BLaER1 (cell line): ENCODE data around the gene TTC19.
A peak's percentile ranks its signal among the peaks of the same experiment; 100 is the strongest.
"Not testable (repeated sequence)": the region's sequence is repeated elsewhere in the genome, so short reads cannot be mapped to it uniquely, and the experiment has no call there.

Source experiments
- H3K27ac ChIP-seq: shearing (Covaris generic); formaldehyde crosslinking; 2 replicates; pipeline ENCODE4 v1.8.1; 2022
- H3K27me3 ChIP-seq: shearing (Covaris generic); formaldehyde crosslinking; 2 replicates; pipeline ENCODE4 v1.8.1; 2022
- H3K36me3 ChIP-seq: shearing (Covaris generic); formaldehyde crosslinking; 2 replicates; pipeline ENCODE4 v1.8.1; 2022
- H3K4me1 ChIP-seq: shearing (Covaris generic); formaldehyde crosslinking; 2 replicates; pipeline ENCODE4 v1.8.1; 2022
- H3K4me2 ChIP-seq: shearing (Covaris generic); formaldehyde crosslinking; 2 replicates; pipeline ENCODE4 v1.8.1; 2022
- H3K4me3 ChIP-seq: shearing (Covaris generic); formaldehyde crosslinking; 2 replicates; pipeline ENCODE4 v1.8.1; 2022
- H3K9ac ChIP-seq: shearing (Covaris generic); formaldehyde crosslinking; 2 replicates; pipeline ENCODE4 v1.8.1; 2022
- H3K9me3 ChIP-seq: shearing (Covaris generic); formaldehyde crosslinking; 2 replicates; pipeline ENCODE4 v1.8.1; 2022
- H4K20me1 ChIP-seq: shearing (Covaris generic); formaldehyde crosslinking; 2 replicates; pipeline ENCODE4 v1.8.1; 2022
- Cebpa-rat ChIP-seq: shearing (Covaris generic); IDR thresholded peaks from 2 replicates; pipeline ENCODE4 v1.8.1; 2022

Gene TTC19

DNA sequence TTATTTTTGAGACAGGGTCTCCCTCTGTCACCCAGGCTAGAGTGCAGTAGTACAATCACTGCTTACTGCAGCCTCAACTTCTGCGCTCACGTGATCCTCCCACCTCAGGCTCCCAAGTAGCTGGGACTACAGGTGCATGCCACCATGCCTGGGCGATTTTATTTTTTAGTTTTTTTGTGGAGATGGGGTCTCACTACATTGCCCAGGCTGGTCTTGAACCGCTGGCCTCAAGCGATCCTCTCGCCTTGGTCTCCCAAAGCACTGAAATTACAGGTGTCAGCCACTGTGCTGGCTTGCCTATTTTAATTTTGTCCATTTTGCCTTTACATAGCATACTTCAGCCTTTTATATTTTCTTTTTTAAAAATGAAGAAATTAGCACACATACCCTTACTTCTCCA lies 51.2 kb downstream of the TTC19 start:
- Histone ChIP-seq H4K20me1 (peaks cover 55% of the 10 kb centered on the region), H3K9me3 (no peaks in the 10 kb centered on the region; the same call in 1 of the 2 replicates), H3K4me1 (no peaks in the 10 kb centered on the region), H3K36me3 (peaks cover 100% of the 10 kb centered on the region), H3K27me3 (no peaks in the 10 kb centered on the region), H3K4me2 (no peak overlapping the region), H3K4me3 (no peak overlapping the region), H3K27ac (no peak overlapping the region), H3K9ac (no peak overlapping the region)
- no peak for TF ChIP-seq Cebpa-rat

DNA sequence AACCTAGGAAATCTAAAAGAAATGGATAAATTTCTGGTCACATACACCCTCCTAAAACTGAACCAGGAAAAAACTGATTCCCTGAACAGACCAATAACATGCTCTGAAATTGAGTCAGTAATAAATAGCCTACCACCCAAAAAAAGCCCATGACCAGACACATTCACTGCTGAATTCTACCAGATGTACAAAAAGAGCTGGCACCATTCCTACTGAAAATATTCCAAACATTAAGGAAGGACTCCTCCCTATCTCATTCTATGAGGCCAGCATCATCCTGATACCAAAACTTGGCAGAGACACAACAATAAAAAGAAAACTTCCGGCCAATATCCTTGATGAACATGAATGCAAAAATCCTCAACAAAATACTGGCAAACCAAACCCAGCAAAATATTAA lies 52.9 kb downstream of the TTC19 start:
- H3K9me3 ChIP-seq, result no peaks in the 10 kb centered on the region; the same call in 1 of the 2 replicates
- no peaks in the 10 kb centered on the region for H3K27me3 ChIP-seq
- peaks cover 100% of the 10 kb centered on the region for H3K36me3 ChIP-seq
- H3K4me2 ChIP-seq, result no peak overlapping the region
- no peak for TF ChIP-seq Cebpa-rat
- peaks cover 54% of the 10 kb centered on the region for H4K20me1 ChIP-seq
- no peaks in the 10 kb centered on the region for H3K4me1 ChIP-seq
- H3K4me3 ChIP-seq, result no peak overlapping the region
- H3K9ac ChIP-seq, result no peak overlapping the region
- H3K27ac ChIP-seq, result no peak overlapping the region

DNA sequence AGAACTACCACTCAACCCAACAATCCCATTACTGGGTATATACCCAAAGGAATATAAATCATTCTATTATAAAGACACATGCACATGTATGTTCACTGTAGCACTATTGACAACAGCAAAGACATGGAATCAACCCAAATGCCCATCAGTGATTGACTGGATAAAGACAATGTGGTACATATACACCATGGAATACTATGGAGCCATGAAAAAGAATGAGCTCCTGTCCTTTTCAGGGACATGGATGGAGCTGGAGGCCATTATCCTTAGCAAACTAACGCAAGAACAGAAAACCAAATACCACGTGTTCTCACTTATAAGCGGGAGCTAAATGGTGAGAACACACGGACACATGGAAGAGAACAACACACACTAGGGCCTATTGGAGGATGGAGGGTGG lies 55.5 kb downstream of the TTC19 start:
- not testable (repeated sequence) for H3K27ac ChIP-seq, H3K4me3 ChIP-seq, H3K9me3 ChIP-seq, H3K27me3 ChIP-seq, H3K4me1 ChIP-seq, H3K4me2 ChIP-seq, H3K9ac ChIP-seq
- Histone ChIP-seq H4K20me1 (peaks cover 42% of the 10 kb centered on the region), H3K36me3 (peaks cover 100% of the 10 kb centered on the region)

DNA sequence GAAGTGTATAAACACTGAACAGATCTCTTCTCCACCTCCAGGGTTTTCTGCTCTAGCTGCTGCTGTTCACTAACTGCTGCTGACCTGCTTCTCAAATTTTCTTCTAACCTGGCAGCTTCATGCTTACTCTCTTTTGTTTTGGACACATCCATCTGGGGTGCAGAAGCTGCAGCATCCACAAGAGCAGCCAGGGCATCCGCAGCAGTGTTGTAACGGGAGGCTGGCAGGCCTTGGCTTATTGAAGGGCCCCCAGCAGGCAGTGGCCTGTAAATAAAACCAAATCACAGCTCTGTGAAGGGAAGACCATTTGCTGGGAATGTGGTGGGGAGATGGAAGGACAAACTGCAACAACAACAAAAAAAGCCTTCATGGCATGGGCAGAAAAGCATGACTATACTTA lies 62.0 kb downstream of the TTC19 start:
- no peaks in the 10 kb centered on the region for H3K9me3 ChIP-seq
- no peak overlapping the region for H3K4me2 ChIP-seq
- H3K9ac ChIP-seq, result no peak overlapping the region
- TF ChIP-seq Cebpa-rat, result no peak
- H3K36me3 ChIP-seq, result peaks cover 99% of the 10 kb centered on the region
- no peak overlapping the region for H3K4me3 ChIP-seq
- H4K20me1 ChIP-seq, result peaks cover 23% of the 10 kb centered on the region
- H3K27me3 ChIP-seq, result no peaks in the 10 kb centered on the region
- H3K4me1 ChIP-seq, result no peaks in the 10 kb centered on the region
- no peak overlapping the region for H3K27ac ChIP-seq

DNA sequence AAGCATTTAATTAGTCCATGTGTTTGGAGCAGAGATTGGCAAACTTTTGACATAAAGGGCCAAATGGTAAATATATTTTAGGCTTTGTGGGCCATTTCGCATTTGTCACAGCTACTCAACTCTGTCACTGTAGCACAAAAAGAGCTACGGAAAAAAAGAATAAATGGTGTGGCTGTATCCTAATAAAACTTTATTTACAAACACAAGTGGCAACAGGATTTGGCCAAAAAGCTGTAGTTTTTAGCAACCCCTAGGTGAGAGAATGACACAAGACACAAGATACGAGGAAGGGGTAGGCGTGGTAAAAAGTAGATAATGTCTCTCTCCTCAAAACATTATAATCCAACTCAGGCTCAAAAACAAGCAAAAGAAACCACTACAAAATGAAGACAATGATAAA lies 66.5 kb downstream of the TTC19 start:
- Histone ChIP-seq H3K4me3 (no peak overlapping the region), H3K27ac (no peak overlapping the region), H3K4me2 (no peak overlapping the region), H3K9ac (no peak overlapping the region), H3K4me1 (no peaks in the 10 kb centered on the region), H3K36me3 (peaks cover 99% of the 10 kb centered on the region), H3K9me3 (no peaks in the 10 kb centered on the region), H3K27me3 (no peaks in the 10 kb centered on the region), H4K20me1 (peaks cover 9% of the 10 kb centered on the region)
- no peak for TF ChIP-seq Cebpa-rat

DNA sequence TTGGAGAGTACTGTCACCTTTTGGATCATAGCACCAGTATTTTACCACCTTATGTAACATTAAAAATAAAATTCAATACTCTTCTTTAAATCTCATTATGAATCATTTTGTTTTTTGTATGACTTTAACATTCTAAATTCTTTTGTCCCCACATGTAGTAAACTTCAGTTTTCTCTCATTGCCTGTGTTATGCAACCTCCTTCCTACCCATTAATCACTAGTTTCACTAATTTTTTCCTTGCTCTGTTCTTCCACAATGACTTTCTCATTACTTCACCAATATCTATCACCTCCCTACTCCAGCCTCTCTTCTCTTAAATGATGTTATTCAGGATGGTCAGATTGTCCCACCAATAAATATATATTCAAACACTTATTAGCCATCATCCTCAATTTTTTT lies 68.7 kb downstream of the TTC19 start:
- Histone ChIP-seq H3K27ac (no peak overlapping the region), H4K20me1 (no peaks in the 10 kb centered on the region; the same call in 1 of the 2 replicates), H3K4me3 (no peak overlapping the region), H3K4me1 (no peaks in the 10 kb centered on the region), H3K27me3 (no peaks in the 10 kb centered on the region), H3K9ac (no peak overlapping the region), H3K4me2 (no peak overlapping the region), H3K9me3 (no peaks in the 10 kb centered on the region), H3K36me3 (peaks cover 97% of the 10 kb centered on the region)
- TF ChIP-seq Cebpa-rat, result no peak

DNA sequence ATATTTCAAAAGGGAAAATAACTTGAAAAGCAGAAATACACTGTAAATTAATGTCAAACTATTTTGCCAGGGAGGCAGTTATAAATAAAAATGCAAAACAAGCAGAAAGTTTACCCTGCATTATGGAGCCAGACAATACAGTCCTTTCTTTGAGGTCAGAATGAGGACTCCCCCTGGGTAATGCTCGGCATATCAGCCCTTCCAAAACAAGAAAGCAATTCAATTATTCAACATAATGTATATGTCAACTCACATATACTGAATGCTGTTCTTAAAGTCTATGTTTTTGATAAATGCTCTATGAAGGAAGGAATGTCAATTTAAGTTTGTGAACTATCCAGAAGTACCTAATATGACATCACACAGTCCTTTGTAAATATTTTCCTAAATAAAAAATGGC lies 72.4 kb downstream of the TTC19 start:
- H3K4me1 ChIP-seq, result no peaks in the 10 kb centered on the region
- TF ChIP-seq Cebpa-rat, result no peak
- H4K20me1 ChIP-seq, result peaks cover 15% of the 10 kb centered on the region
- peaks cover 96% of the 10 kb centered on the region for H3K36me3 ChIP-seq
- H3K9ac ChIP-seq, result no peak overlapping the region
- no peaks in the 10 kb centered on the region for H3K27me3 ChIP-seq
- H3K9me3 ChIP-seq, result no peaks in the 10 kb centered on the region
- no peak overlapping the region for H3K4me2 ChIP-seq
- no peak overlapping the region for H3K27ac ChIP-seq
- no peak overlapping the region for H3K4me3 ChIP-seq

DNA sequence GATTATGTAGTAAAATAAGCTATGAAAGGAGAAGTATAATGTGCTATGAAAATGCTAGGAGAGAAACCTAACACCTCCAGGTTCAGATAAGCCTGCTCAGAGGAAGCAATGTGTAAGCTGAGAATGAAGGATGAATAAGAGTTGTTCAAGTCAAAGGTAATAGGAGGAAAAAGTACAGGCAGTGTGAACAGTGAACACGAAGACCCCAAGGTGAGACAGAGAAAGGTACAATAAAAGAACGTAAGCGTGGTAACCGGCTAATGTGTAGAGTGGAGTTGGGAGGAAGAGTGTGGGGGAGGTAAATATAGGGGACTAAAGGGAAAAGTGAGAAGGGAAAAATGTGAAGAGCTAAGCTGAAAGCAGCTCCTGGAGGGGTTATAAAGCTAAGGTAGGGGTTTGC lies 74.2 kb downstream of the TTC19 start:
- Histone ChIP-seq H3K9ac (no peak overlapping the region), H3K4me3 (no peak overlapping the region), H3K4me2 (no peak overlapping the region), H4K20me1 (peaks cover 15% of the 10 kb centered on the region), H3K36me3 (peaks cover 92% of the 10 kb centered on the region), H3K27ac (no peak overlapping the region), H3K4me1 (no peaks in the 10 kb centered on the region), H3K9me3 (no peaks in the 10 kb centered on the region), H3K27me3 (no peaks in the 10 kb centered on the region)
- no peak for TF ChIP-seq Cebpa-rat

DNA sequence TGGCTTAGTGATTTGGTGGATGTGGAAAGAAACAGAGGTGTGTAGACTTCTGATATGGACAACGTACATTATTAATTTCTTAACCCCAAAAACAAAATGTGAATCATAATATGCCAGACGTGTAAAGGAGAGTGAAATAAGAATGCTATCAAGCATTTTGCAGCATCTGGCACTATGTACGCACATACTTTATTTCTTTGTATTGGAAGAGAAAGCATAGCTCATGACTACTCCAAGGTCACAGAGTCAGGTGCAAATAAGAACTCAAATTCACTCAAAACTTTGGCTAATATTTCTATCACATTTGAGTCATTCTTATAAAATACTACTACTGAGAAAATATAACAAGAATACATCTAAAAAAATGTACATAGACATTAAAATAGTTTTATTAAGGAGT lies 74.8 kb downstream of the TTC19 start:
- Histone ChIP-seq H3K4me1 (no peaks in the 10 kb centered on the region), H3K27me3 (no peaks in the 10 kb centered on the region), H3K4me3 (no peak overlapping the region), H3K9ac (no peak overlapping the region), H3K36me3 (peaks cover 92% of the 10 kb centered on the region), H3K4me2 (no peak overlapping the region), H4K20me1 (peaks cover 15% of the 10 kb centered on the region), H3K9me3 (no peaks in the 10 kb centered on the region), H3K27ac (no peak overlapping the region)
- no peak for TF ChIP-seq Cebpa-rat

DNA sequence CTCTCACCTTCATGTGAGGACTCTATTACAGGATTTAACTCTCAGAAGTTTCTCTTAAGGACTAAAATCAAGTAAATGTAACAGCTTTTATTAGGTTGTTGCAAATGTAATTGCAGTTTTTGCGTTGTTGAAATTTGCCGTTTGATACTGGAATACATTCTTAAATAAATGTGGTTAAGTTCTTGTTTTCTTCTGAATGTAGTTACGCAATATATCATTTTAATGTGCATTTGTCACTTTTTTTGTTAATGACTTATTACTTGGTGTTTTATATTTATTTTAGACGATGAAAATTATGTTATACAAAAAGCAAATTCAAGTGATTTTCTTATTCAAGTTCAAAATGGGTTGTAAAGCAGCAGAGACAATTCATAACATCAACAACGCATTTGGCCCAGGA lies 76.3 kb downstream of the TTC19 start:
- Histone ChIP-seq H3K36me3 (peaks cover 89% of the 10 kb centered on the region), H3K27me3 (no peaks in the 10 kb centered on the region), H3K27ac (no peak overlapping the region), H4K20me1 (peaks cover 15% of the 10 kb centered on the region), H3K9me3 (no peaks in the 10 kb centered on the region), H3K9ac (no peak overlapping the region), H3K4me3 (no peak overlapping the region), H3K4me1 (no peaks in the 10 kb centered on the region), H3K4me2 (no peak overlapping the region)
- TF ChIP-seq Cebpa-rat, result peak; percentile 67; the same call in 1 of the 2 replicates
